Type B pancreatic cell (in vitro differentiated cells): ENCODE data around the gene PCNX3. TPM values are rescaled to one million over a fixed set of nuclear protein-coding genes. Genes with fewer than 3 reads are reported as not detected.
A peak's percentile ranks its signal among the peaks of the same experiment; 100 is the strongest.

ENCODE experiments used
- DNase-seq: peaks from one replicate; pipeline ENCODE4 v3.0.0; 2021; ENCODE audit warnings: mixed read lengths; ENCODE audit not compliant: unreplicated experiment; ENCODE audit errors: extremely low spot score
- H3K27ac Mint-ChIP-seq: 2 replicates; pipeline ENCODE4 v1.8.0; 2021; ENCODE audit warnings: mild to moderate bottlenecking, mixed read lengths
- H3K27me3 Mint-ChIP-seq: 2 replicates; pipeline ENCODE4 v1.8.0; 2021; ENCODE audit warnings: mixed read lengths
- H3K36me3 Mint-ChIP-seq: 2 replicates; pipeline ENCODE4 v1.8.0; 2021; ENCODE audit warnings: mixed read lengths
- H3K4me1 Mint-ChIP-seq: one replicate; pipeline ENCODE4 v1.8.0; 2021; ENCODE audit warnings: mixed read lengths; ENCODE audit not compliant: unreplicated experiment
- H3K4me3 Mint-ChIP-seq: 2 replicates; pipeline ENCODE4 v1.8.0; 2021; ENCODE audit warnings: mild to moderate bottlenecking, mixed read lengths
- H3K9me3 Mint-ChIP-seq: 2 replicates; pipeline ENCODE4 v1.8.0; 2021; ENCODE audit warnings: mixed read lengths
- CTCF ChIP-seq: fragments of 200-600 bp; sonication (generic); conservative IDR thresholded peaks from 2 replicates; pipeline ENCODE4 v1.5.0; 2021; ENCODE audit warnings: antibody characterized with exemption, mild to moderate bottlenecking
- total RNA-seq: library from RNA; stranded (reverse); gene quantifications from 2 replicates; pipeline ENCODE4 v1.2.1, GENCODE V29; 2021; ENCODE audit warnings: low replicate concordance

The PCNX3 gene
- total RNA-seq, 1 donor from 2014 or later = 44.9 TPM

GRCh38 chr11:65575568-65576231 lies 39.9 kb upstream of the PCNX3 start, which contains the start of gene EHBP1L1:
EHBP1L1 (plus strand) TSS chr11:65576053; CDS start chr11:65576303, 250 bp downstream.
- no peaks in the 10 kb centered on the region for H3K9me3 Mint-ChIP-seq
- TF ChIP-seq CTCF = no peak
- H3K36me3 Mint-ChIP-seq = no peaks in the 10 kb centered on the region
- peak within 1 kb of the TSS; percentile 88 for H3K4me3 Mint-ChIP-seq
- peaks cover 25% of the 10 kb centered on the region for H3K4me1 Mint-ChIP-seq
- no peak for DNase-seq
- H3K27ac Mint-ChIP-seq = peak within 1 kb of the TSS; percentile 80
- peaks cover 17% of the 10 kb centered on the region for H3K27me3 Mint-ChIP-seq

- Mint-ChIP-seq H3K4me1 (peaks cover 25% of the 10 kb centered on the region), H3K4me3 (peak overlapping the region; percentile 69), H3K36me3 (no peaks in the 10 kb centered on the region), H3K27me3 (peaks cover 17% of the 10 kb centered on the region), H3K27ac (peak overlapping the region; percentile 59), H3K9me3 (no peaks in the 10 kb centered on the region)
- no peak for TF ChIP-seq CTCF
- DNase-seq = no peak
These were observed 39.2 kb upstream of the PCNX3 start for GRCh38 chr11:65576232-65576866.

- TF ChIP-seq CTCF = no peak
- peaks cover 17% of the 10 kb centered on the region for H3K27me3 Mint-ChIP-seq
- H3K9me3 Mint-ChIP-seq = no peaks in the 10 kb centered on the region
- no peak for DNase-seq
- H3K36me3 Mint-ChIP-seq = no peaks in the 10 kb centered on the region
- peak overlapping the region; percentile 59 for H3K27ac Mint-ChIP-seq
- peak overlapping the region; percentile 69 for H3K4me3 Mint-ChIP-seq
- H3K4me1 Mint-ChIP-seq = peaks cover 19% of the 10 kb centered on the region
These were observed 38.5 kb upstream of the PCNX3 start for GRCh38 chr11:65576867-65577755.

- no peak for DNase-seq
- H3K27me3 Mint-ChIP-seq = peaks cover 22% of the 10 kb centered on the region
- H3K9me3 Mint-ChIP-seq = no peaks in the 10 kb centered on the region
- peaks cover 17% of the 10 kb centered on the region for H3K4me1 Mint-ChIP-seq
- H3K36me3 Mint-ChIP-seq = no peaks in the 10 kb centered on the region
- H3K27ac Mint-ChIP-seq = no peak overlapping the region
- no peak for TF ChIP-seq CTCF
- peak overlapping the region; percentile 57 for H3K4me3 Mint-ChIP-seq
These were observed 37.8 kb upstream of the PCNX3 start for GRCh38 chr11:65577756-65578109.

GRCh38 chr11:65578134-65578533 lies 37.4 kb upstream of the PCNX3 start:
- TF ChIP-seq CTCF = no peak
- H3K4me1 Mint-ChIP-seq = peaks cover 17% of the 10 kb centered on the region
- H3K27ac Mint-ChIP-seq = peak overlapping the region; percentile 62
- H3K36me3 Mint-ChIP-seq = no peaks in the 10 kb centered on the region
- no peak for DNase-seq
- H3K27me3 Mint-ChIP-seq = peaks cover 26% of the 10 kb centered on the region
- H3K4me3 Mint-ChIP-seq = peak overlapping the region; percentile 73
- H3K9me3 Mint-ChIP-seq = no peaks in the 10 kb centered on the region
